Measurements from ENCODE around the gene TLR6.

The TLR6 gene

GRCh38 chr4:38889143-38889542 is 32.5 kb upstream of the TLR6 start:
- Histone ChIP-seq H3K27ac (no peak overlapping the region), H3K4me3 (ENCODE audit: low read depth, low read length) (no peak overlapping the region)
- DNase-seq, result no peak

GRCh38 chr4:38884254-38884653 is 27.6 kb upstream of the TLR6 start:
- no peak overlapping the region for H3K4me3 ChIP-seq (ENCODE audit: low read depth, low read length)
- no peaks in the 10 kb centered on the region for H3K27me3 ChIP-seq (ENCODE audit: insufficient read depth, low read depth, severe bottlenecking)
- no peaks in the 10 kb centered on the region; the same call in 1 of the 2 replicates for H3K36me3 ChIP-seq
- no peak for DNase-seq
- H3K27ac ChIP-seq, result no peak overlapping the region
- TF ChIP-seq, protein P1, sequence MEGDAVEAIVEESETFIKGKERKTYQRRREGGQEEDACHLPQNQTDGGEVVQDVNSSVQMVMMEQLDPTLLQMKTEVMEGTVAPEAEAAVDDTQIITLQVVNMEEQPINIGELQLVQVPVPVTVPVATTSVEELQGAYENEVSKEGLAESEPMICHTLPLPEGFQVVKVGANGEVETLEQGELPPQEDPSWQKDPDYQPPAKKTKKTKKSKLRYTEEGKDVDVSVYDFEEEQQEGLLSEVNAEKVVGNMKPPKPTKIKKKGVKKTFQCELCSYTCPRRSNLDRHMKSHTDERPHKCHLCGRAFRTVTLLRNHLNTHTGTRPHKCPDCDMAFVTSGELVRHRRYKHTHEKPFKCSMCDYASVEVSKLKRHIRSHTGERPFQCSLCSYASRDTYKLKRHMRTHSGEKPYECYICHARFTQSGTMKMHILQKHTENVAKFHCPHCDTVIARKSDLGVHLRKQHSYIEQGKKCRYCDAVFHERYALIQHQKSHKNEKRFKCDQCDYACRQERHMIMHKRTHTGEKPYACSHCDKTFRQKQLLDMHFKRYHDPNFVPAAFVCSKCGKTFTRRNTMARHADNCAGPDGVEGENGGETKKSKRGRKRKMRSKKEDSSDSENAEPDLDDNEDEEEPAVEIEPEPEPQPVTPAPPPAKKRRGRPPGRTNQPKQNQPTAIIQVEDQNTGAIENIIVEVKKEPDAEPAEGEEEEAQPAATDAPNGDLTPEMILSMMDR (IDR thresholded peaks at IDR 0.05; ENCODE audit: low read depth, low read length), result no peak
- no peaks in the 10 kb centered on the region for H3K9me3 ChIP-seq (ENCODE audit: severe bottlenecking)

More at GRCh38 chr4:38889143-38889542, 32.5 kb upstream of the TLR6 start:
- H3K9me3 ChIP-seq (ENCODE audit: severe bottlenecking), result peaks cover 3% of the 10 kb centered on the region
- no peaks in the 10 kb centered on the region; the same call in 1 of the 2 replicates for H3K36me3 ChIP-seq
- H3K27me3 ChIP-seq (ENCODE audit: insufficient read depth, low read depth, severe bottlenecking), result no peaks in the 10 kb centered on the region
- TF ChIP-seq, protein P1 (IDR thresholded peaks at IDR 0.05; ENCODE audit: low read depth, low read length), result no peak

DNA sequence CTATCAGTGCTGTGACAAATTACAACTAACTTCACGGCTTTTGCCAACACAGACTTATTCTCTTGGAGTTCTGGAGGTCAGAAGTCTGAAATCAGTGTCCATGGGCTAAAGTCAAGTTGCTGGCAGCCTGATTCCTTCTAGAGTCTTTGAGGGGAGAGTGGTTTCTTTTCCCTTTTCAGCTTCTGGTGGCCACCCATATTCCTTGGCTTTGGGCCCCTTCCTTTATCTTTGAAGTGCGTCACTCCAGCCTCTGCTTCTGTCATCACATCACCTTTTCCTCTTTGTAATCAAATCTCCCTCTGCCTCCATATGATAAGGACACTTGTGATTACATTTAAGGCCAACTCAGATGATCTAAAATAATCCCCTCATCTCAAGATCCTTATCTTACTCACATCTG is 20.0 kb upstream of the TLR6 start:
- Histone ChIP-seq H3K27me3 (ENCODE audit: insufficient read depth, low read depth, severe bottlenecking) (no peaks in the 10 kb centered on the region), H3K4me3 (ENCODE audit: low read depth, low read length) (no peak overlapping the region), H3K9me3 (ENCODE audit: severe bottlenecking) (no peaks in the 10 kb centered on the region), H3K27ac (no peak overlapping the region), H3K36me3 (no peaks in the 10 kb centered on the region; the same call in 1 of the 2 replicates)
- TF ChIP-seq, protein P1 (IDR thresholded peaks at IDR 0.05; ENCODE audit: low read depth, low read length), result no peak
- no peak for DNase-seq

- TF ChIP-seq, protein P1 (IDR thresholded peaks at IDR 0.05; ENCODE audit: low read depth, low read length), result no peak
- DNase-seq, result no peak
- no peak overlapping the region for H3K27ac ChIP-seq
- H3K27me3 ChIP-seq (ENCODE audit: insufficient read depth, low read depth, severe bottlenecking), result no peaks in the 10 kb centered on the region
- no peak overlapping the region for H3K4me3 ChIP-seq (ENCODE audit: low read depth, low read length)
- H3K36me3 ChIP-seq, result no peaks in the 10 kb centered on the region; the same call in 1 of the 2 replicates
- no peaks in the 10 kb centered on the region for H3K9me3 ChIP-seq (ENCODE audit: severe bottlenecking)
Observed at GRCh38 chr4:38873290-38873944, 16.8 kb upstream of the TLR6 start.

- Histone ChIP-seq H3K9me3 (ENCODE audit: severe bottlenecking) (no peaks in the 10 kb centered on the region), H3K27ac (no peak overlapping the region), H3K36me3 (no peaks in the 10 kb centered on the region; the same call in 1 of the 2 replicates), H3K27me3 (ENCODE audit: insufficient read depth, low read depth, severe bottlenecking) (no peaks in the 10 kb centered on the region), H3K4me3 (ENCODE audit: low read depth, low read length) (no peak overlapping the region)
- TF ChIP-seq, protein P1 (IDR thresholded peaks at IDR 0.05; ENCODE audit: low read depth, low read length), result no peak
- DNase-seq, result no peak
Observed at GRCh38 chr4:38872620-38873019, 16.0 kb upstream of the TLR6 start.

DNA sequence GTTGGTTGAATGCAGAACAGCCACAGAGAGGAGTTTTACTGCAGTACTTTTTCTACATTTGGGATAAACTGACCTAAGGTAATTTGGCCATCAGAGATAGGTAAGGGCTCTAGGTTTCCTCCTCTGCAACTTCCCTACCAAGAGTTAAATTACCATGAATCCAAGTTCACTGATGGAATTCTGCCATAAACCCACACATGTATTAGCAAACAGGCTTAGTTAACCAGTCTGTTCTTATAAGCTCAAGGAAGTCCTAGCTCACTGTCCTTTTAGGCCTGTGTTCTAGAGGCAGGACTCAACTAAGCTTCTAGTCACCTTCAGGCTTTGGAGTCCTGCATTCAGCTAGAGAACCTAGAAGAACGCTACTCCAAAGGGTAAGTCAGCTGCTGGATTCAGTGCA is 15.0 kb upstream of the TLR6 start:
- Histone ChIP-seq H3K9me3 (ENCODE audit: severe bottlenecking) (no peaks in the 10 kb centered on the region), H3K4me3 (ENCODE audit: low read depth, low read length) (no peak overlapping the region), H3K27me3 (ENCODE audit: insufficient read depth, low read depth, severe bottlenecking) (no peaks in the 10 kb centered on the region), H3K27ac (no peak overlapping the region), H3K36me3 (no peaks in the 10 kb centered on the region; the same call in 1 of the 2 replicates)
- TF ChIP-seq, protein P1 (IDR thresholded peaks at IDR 0.05; ENCODE audit: low read depth, low read length), result no peak
- no peak for DNase-seq
